ENCODE measurements around the gene ASTE1.

DNA sequence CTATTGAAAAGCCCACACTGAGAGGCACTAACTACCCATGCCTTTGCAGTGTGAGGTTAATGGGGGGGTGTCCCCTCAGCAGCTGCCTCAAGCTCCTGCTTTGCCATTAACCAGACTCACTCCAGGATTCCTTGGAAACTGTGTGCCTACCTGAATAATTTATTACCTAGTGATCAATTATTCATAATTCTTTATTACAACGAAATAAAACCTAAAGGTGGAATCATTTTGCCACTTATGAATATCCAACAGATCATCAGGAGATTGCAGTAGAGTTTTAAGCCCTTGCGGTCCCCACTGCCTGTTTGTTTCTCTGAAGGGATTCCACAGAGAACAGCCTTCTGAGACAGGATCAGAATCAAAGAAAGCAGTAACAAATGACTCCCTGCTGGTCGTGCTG is 23.4 kb upstream of the ASTE1 start:
- TF ChIP-seq, protein P1, sequence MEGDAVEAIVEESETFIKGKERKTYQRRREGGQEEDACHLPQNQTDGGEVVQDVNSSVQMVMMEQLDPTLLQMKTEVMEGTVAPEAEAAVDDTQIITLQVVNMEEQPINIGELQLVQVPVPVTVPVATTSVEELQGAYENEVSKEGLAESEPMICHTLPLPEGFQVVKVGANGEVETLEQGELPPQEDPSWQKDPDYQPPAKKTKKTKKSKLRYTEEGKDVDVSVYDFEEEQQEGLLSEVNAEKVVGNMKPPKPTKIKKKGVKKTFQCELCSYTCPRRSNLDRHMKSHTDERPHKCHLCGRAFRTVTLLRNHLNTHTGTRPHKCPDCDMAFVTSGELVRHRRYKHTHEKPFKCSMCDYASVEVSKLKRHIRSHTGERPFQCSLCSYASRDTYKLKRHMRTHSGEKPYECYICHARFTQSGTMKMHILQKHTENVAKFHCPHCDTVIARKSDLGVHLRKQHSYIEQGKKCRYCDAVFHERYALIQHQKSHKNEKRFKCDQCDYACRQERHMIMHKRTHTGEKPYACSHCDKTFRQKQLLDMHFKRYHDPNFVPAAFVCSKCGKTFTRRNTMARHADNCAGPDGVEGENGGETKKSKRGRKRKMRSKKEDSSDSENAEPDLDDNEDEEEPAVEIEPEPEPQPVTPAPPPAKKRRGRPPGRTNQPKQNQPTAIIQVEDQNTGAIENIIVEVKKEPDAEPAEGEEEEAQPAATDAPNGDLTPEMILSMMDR (IDR thresholded peaks at IDR 0.05): no peak
- no peak for TF ChIP-seq POLR2A (IDR thresholded peaks at IDR 0.05)
